HepG2 (cell line): ENCODE data around the gene GCC1. TPM values are rescaled to one million over a fixed set of nuclear protein-coding genes. Genes with fewer than 3 reads are reported as not detected.

Source experiments
- KIAA2018 ChIP-seq: sonication (generic); formaldehyde crosslinking; IDR thresholded peaks from 2 replicates; pipeline ENCODE4 v1.5.0; 2020; ENCODE audit warnings: mild to moderate bottlenecking, missing genetic modification reagents, borderline replicate concordance
- PBX3 ChIP-seq: sonication (generic); formaldehyde crosslinking; IDR thresholded peaks from 2 replicates; pipeline ENCODE4 v1.8.1; 2023; ENCODE audit warnings: missing genetic modification reagents, inconsistent platforms, borderline replicate concordance
- ZNF343 ChIP-seq: sonication (generic); formaldehyde crosslinking; IDR thresholded peaks from 2 replicates; pipeline ENCODE4 v1.4.0; 2020; ENCODE audit warnings: mild to moderate bottlenecking, missing genetic modification reagents
- ZNF510 ChIP-seq: sonication (generic); formaldehyde crosslinking; IDR thresholded peaks from 2 replicates; pipeline ENCODE4 v1.4.0; 2020; ENCODE audit warnings: low read depth, mild to moderate bottlenecking, missing genetic modification reagents
- ZNF770 ChIP-seq: sonication (generic); formaldehyde crosslinking; IDR thresholded peaks from 2 replicates; pipeline ENCODE4 v1.5.0; 2020; ENCODE audit warnings: mild to moderate bottlenecking, missing genetic modification reagents
- ZNF777 ChIP-seq: sonication (generic); formaldehyde crosslinking; IDR thresholded peaks from 2 replicates; pipeline ENCODE4 v1.4.0; 2020; ENCODE audit warnings: missing genetic modification reagents
- polyA plus RNA-seq, 8 experiments: library from polyadenylated mRNA; depleted of rRNA in 3 of 8; stranded (reverse) in 7 of 8; unstranded in 1 of 8; fragments of >200 nt; fragmentation: Illumina TruSeq in 4 of 8; extraction: Trizol in 4 of 8; gene quantifications; 2 replicates each; pipeline versions ENCODE4 v1.2.1 to v1.2.3, GENCODE V29; 2011 to 2016; ENCODE audit warnings: low read depth in 4 of 8, missing spikeins in 1 of 8, mixed read lengths in 1 of 8; ENCODE audit not compliant: insufficient read depth in 1 of 8
- total RNA-seq, 5 experiments: library from RNA; depleted of rRNA; stranded (reverse); fragments of >200 nt; fragmentation: Illumina TruSeq; extraction: Trizol; gene quantifications; 2 replicates each; pipeline ENCODE4 v1.2.3, GENCODE V29; 2016; ENCODE audit warnings: low read depth in 1 of 5

Gene GCC1
- total and polyA plus RNA-seq, 2 of the 13 experiments (the other 11 are each of a cell fraction or from before 2014, with no cell fraction given): 2.5 to 15.3 TPM

GRCh38 chr7:127551941-127552340, 33.5 kb downstream of the GCC1 start (continued):
- TF ChIP-seq KIAA2018 (CRISPR knock-in tag): no peak
- no peak for TF ChIP-seq ZNF510 (CRISPR knock-in tag)
- TF ChIP-seq ZNF770 (CRISPR knock-in tag): no peak
- TF ChIP-seq ZNF343 (CRISPR knock-in tag): no peak
- TF ChIP-seq PBX3 (CRISPR knock-in tag): no peak
- TF ChIP-seq ZNF777 (CRISPR knock-in tag): no peak
